Measurements from ENCODE around the gene B2M.

The B2M gene

GRCh38 chr15:44765036-44765435 lies 53.7 kb downstream of the B2M start:
- no peak for DNase-seq

Measured in anterior cingulate cortex (tissue), 58 donors.